GM12865 (cell line): ENCODE results near the gene RPLP2.

ENCODE experiments used
- DNase-seq: peaks from one replicate; pipeline ENCODE4 v3.0.0; 2010; ENCODE audit warnings: low read depth
- H3K4me3 ChIP-seq: 2 replicates; pipeline ENCODE4 v1.5.1; 2011; ENCODE audit warnings: mild to moderate bottlenecking, low read depth, low read length, control low read depth
- TF ChIP-seq, protein P1 (sequence below): IDR thresholded peaks from 2 replicates; pipeline ENCODE4 v1.5.1; 2011; ENCODE audit warnings: low read length, control low read depth, low read depth, inconsistent platforms; ENCODE audit not compliant: insufficient read depth; ENCODE audit errors: missing control alignments

The RPLP2 gene

DNA sequence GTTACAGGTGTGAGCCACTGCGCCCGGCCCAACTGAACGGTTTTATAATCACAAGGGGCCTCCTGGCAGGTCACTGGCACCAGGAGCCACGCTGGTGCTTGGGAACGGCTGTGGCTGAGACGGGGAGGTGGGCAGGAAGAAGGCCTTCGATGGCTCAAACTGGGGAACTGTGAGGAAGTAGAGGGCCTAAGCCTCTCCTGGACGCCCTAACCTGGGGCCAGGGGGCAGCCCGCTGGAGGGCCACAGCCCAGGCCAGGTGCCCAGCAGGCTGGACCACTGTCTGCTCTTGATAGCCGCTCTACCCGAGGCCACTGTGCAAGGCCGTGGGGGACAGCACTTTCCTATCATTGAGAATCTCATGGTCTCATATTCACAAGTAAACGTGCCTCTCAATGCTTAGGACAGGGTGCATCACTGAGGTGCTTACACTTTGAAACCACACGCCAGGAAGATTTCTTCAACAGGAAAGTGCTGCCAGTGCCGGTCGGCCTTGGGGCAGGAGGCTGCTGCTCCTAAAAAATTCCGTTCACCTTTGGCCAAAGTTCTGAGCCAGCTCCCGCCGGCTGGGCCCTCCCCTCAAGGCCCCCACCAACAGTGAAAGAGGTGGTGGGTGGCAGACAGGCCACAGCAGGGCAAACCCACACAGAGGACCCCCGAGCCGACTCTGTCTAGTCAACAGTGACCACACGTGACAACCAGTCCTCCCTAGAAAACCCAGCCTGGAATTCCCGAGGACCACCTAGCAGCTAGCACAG is 39.7 kb upstream of the RPLP2 start:
- no peak for DNase-seq
- H3K4me3 ChIP-seq, result no peak overlapping the region

GRCh38 chr11:770642-771616 is 38.8 kb upstream of the RPLP2 start:
- no peak for DNase-seq
- TF ChIP-seq, protein P1, sequence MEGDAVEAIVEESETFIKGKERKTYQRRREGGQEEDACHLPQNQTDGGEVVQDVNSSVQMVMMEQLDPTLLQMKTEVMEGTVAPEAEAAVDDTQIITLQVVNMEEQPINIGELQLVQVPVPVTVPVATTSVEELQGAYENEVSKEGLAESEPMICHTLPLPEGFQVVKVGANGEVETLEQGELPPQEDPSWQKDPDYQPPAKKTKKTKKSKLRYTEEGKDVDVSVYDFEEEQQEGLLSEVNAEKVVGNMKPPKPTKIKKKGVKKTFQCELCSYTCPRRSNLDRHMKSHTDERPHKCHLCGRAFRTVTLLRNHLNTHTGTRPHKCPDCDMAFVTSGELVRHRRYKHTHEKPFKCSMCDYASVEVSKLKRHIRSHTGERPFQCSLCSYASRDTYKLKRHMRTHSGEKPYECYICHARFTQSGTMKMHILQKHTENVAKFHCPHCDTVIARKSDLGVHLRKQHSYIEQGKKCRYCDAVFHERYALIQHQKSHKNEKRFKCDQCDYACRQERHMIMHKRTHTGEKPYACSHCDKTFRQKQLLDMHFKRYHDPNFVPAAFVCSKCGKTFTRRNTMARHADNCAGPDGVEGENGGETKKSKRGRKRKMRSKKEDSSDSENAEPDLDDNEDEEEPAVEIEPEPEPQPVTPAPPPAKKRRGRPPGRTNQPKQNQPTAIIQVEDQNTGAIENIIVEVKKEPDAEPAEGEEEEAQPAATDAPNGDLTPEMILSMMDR, result no peak
- no peak overlapping the region for H3K4me3 ChIP-seq

More for the DNA sequence above, 39.7 kb upstream of the RPLP2 start:
- TF ChIP-seq, protein P1, result no peak

- H3K4me3 ChIP-seq, result no peak overlapping the region
- TF ChIP-seq, protein P1, result no peak
- no peak for DNase-seq
Observed at GRCh38 chr11:771617-772204, 38.1 kb upstream of the RPLP2 start.

GRCh38 chr11:772429-773390 is 37.1 kb upstream of the RPLP2 start:
- no peak overlapping the region for H3K4me3 ChIP-seq
- TF ChIP-seq, protein P1, result no peak
- DNase-seq, result no peak

GRCh38 chr11:773425-773824 is 36.3 kb upstream of the RPLP2 start:
- no peak for DNase-seq
- H3K4me3 ChIP-seq, result no peak overlapping the region
- TF ChIP-seq, protein P1, result no peak

- no peak for DNase-seq
- no peak overlapping the region for H3K4me3 ChIP-seq
- TF ChIP-seq, protein P1, result no peak
Observed at GRCh38 chr11:773830-774229, 35.9 kb upstream of the RPLP2 start.
